Measurements from ENCODE around the gene IL36B.

- TF ChIP-seq RCOR1 (IDR thresholded peaks at IDR 0.05; ENCODE audit: low read length): no peak
- TF ChIP-seq CTCF (IDR thresholded peaks at IDR 0.05): no peak
Measured at GRCh38 chr2:113061241-113061640, 8.6 kb upstream of the IL36B start.
